GM23338 (cell line): Measurements from ENCODE around the gene DVL1. TPM values are rescaled to one million over a fixed set of nuclear protein-coding genes. Genes with fewer than 3 reads are reported as not detected.

Experiments used
- ATAC-seq: fragments of 200-7000 bp; cut with Tn5 transposase; 3 replicates; pipeline ENCODE4 v1.9.1; 2020
- DNase-seq: peaks from one replicate; pipeline ENCODE4 v3.0.0-alpha.2; 2015; ENCODE audit warnings: low spot score
- H2AFZ ChIP-seq: fragments of 200-600 bp; sonication (generic); 2 replicates; pipeline ENCODE4 v1.8.0; 2016; ENCODE audit warnings: antibody characterized with exemption, mild to moderate bottlenecking, moderate library complexity
- H3F3A ChIP-seq: fragments of 200-600 bp; sonication (generic); replicated peaks from 2 replicates; pipeline ENCODE4 v1.8.0; 2017; ENCODE audit warnings: antibody characterized with exemption, mixed run types, low read depth
- H3K27ac ChIP-seq: fragments of 200-600 bp; sonication (generic); 2 replicates; pipeline ENCODE4 v1.6.1; 2016; ENCODE audit warnings: low read depth
- H3K27me3 ChIP-seq: fragments of 200-600 bp; sonication (generic); 2 replicates; pipeline ENCODE4 v1.8.0; 2016; ENCODE audit warnings: mild to moderate bottlenecking, mixed run types, moderate library complexity; ENCODE audit not compliant: insufficient read depth
- H3K36me3 ChIP-seq: fragments of 200-600 bp; sonication (generic); 2 replicates; pipeline ENCODE4 v1.8.0; 2016; ENCODE audit warnings: mild to moderate bottlenecking; ENCODE audit not compliant: insufficient read depth
- H3K4me1 ChIP-seq: fragments of 200-600 bp; sonication (generic); 2 replicates; pipeline ENCODE4 v1.8.0; 2016; ENCODE audit warnings: mild to moderate bottlenecking, moderate library complexity; ENCODE audit not compliant: insufficient read depth
- H3K4me2 ChIP-seq: fragments of 200-600 bp; sonication (generic); 2 replicates; pipeline ENCODE4 v1.7.1; 2017; ENCODE audit warnings: mixed run types
- H3K4me3 ChIP-seq: fragments of 200-600 bp; sonication (generic); 2 replicates; pipeline ENCODE4 v1.6.1; 2016; ENCODE audit warnings: mixed run types
- H3K79me2 ChIP-seq: fragments of 200-600 bp; sonication (generic); replicated peaks from 2 replicates; pipeline ENCODE4 v1.8.0; 2017; ENCODE audit warnings: mild to moderate bottlenecking; ENCODE audit not compliant: insufficient read depth
- H3K9me2 ChIP-seq: fragments of 200-600 bp; sonication (generic); 2 replicates; pipeline ENCODE4 v1.8.0; 2017; ENCODE audit not compliant: insufficient read depth
- H4K20me1 ChIP-seq: fragments of 200-600 bp; sonication (generic); replicated peaks from 2 replicates; pipeline ENCODE4 v1.8.0; 2017; ENCODE audit warnings: mild to moderate bottlenecking; ENCODE audit not compliant: insufficient read depth
- H3K27ac Mint-ChIP-seq: 2 replicates; pipeline ENCODE4 v1.8.0; 2020; ENCODE audit warnings: inconsistent platforms, mild to moderate bottlenecking, moderate library complexity, mixed read lengths
- H3K27me3 Mint-ChIP-seq: 3 replicates; pipeline ENCODE4 v1.8.0; 2022; ENCODE audit warnings: low read depth, mild to moderate bottlenecking, moderate library complexity, mixed read lengths, inconsistent platforms; ENCODE audit not compliant: insufficient read depth, poor library complexity
- H3K36me3 Mint-ChIP-seq: 3 replicates; pipeline ENCODE4 v1.8.0; 2021; ENCODE audit warnings: low read depth, mild to moderate bottlenecking, inconsistent platforms, moderate library complexity, mixed read lengths
- H3K4me1 Mint-ChIP-seq: 3 replicates; pipeline ENCODE4 v1.8.0; 2020; ENCODE audit warnings: mild to moderate bottlenecking, inconsistent platforms, mixed read lengths
- H3K4me3 Mint-ChIP-seq: 3 replicates; pipeline ENCODE4 v1.8.0; 2021; ENCODE audit warnings: moderate library complexity, mild to moderate bottlenecking, inconsistent platforms, mixed read lengths
- H3K9me3 Mint-ChIP-seq: 3 replicates; pipeline ENCODE4 v1.8.0; 2020; ENCODE audit warnings: moderate library complexity, mild to moderate bottlenecking, inconsistent platforms, mixed read lengths
- CREB1 ChIP-seq: fragments of 250-450 bp; sonication (Bioruptor Pico); IDR thresholded peaks from 2 replicates; pipeline ENCODE4 v1.5.0; 2020; ENCODE audit warnings: low read depth, mild to moderate bottlenecking, moderate library complexity
- EZH2 ChIP-seq: fragments of 200-600 bp; sonication (generic); IDR thresholded peaks from one replicate; pipeline ENCODE4 v1.8.0; 2017; ENCODE audit warnings: antibody characterized with exemption, mild to moderate bottlenecking, low read depth; ENCODE audit not compliant: unreplicated experiment
- EZH2phosphoT487 ChIP-seq: fragments of 200-600 bp; sonication (generic); IDR thresholded peaks from one replicate; pipeline ENCODE4 v1.8.1; 2018; ENCODE audit warnings: antibody characterized with exemption; ENCODE audit not compliant: unreplicated experiment
- JUNB ChIP-seq: IDR thresholded peaks from one replicate; pipeline ENCODE4 v1.6.1; 2016; ENCODE audit warnings: antibody characterized with exemption; ENCODE audit not compliant: unreplicated experiment
- NANOG ChIP-seq: IDR thresholded peaks from 2 replicates; pipeline ENCODE4 v1.6.1; 2016; ENCODE audit warnings: antibody characterized with exemption, borderline replicate concordance
- POLR2AphosphoS5 ChIP-seq: IDR thresholded peaks from 2 replicates; pipeline ENCODE4 v1.6.1; 2016; ENCODE audit warnings: antibody characterized with exemption, low read depth
- STAT1 ChIP-seq: IDR thresholded peaks from one replicate; pipeline ENCODE4 v1.6.1; 2016; ENCODE audit warnings: antibody characterized with exemption; ENCODE audit not compliant: unreplicated experiment
- ZNF114 ChIP-seq: fragments of 250-450 bp; sonication (Bioruptor Pico); IDR thresholded peaks from 2 replicates; pipeline ENCODE4 v1.5.0; 2020; ENCODE audit warnings: mild to moderate bottlenecking, moderate library complexity
- ZNF331 ChIP-seq: fragments of 250-450 bp; sonication (Bioruptor Pico); IDR thresholded peaks from 2 replicates; pipeline ENCODE4 v1.5.0; 2020; ENCODE audit warnings: low read depth, mild to moderate bottlenecking, moderate library complexity
- polyA plus RNA-seq: library from polyadenylated mRNA; unstranded; fragments of >200 nt; fragmentation: Nextera tagmentation; extraction: Ambion mirVana; gene quantifications from 2 replicates; pipeline ENCODE4 v1.2.1, GENCODE V29; 2016
- total RNA-seq: library from RNA; depleted of rRNA; stranded (reverse); fragments of >200 nt; shearing (Covaris generic); gene quantifications from 2 replicates; pipeline ENCODE4 v1.2.3, GENCODE V29; 2014
- TF ChIP-seq, protein P1 (sequence below): fragments of 250-450 bp; sonication (Bioruptor Pico); IDR thresholded peaks from 2 replicates; pipeline ENCODE4 v1.5.0; 2020; ENCODE audit warnings: mild to moderate bottlenecking, moderate library complexity
- TF ChIP-seq, protein P2 (sequence below), 2 experiments: fragments of 200-600 bp in 1 of 2; sonication (generic) in 1 of 2; conservative IDR thresholded peaks; 2 replicates each; pipeline versions ENCODE4 v1.5.1 to v1.6.1; 2016 to 2017; ENCODE audit warnings: antibody characterized with exemption in 2 of 2, low read depth in 2 of 2, mild to moderate bottlenecking in 2 of 2, moderate library complexity in 1 of 2
- TF ChIP-seq, protein P3 (sequence below): IDR thresholded peaks from one replicate; pipeline ENCODE4 v1.6.1; 2018; ENCODE audit warnings: antibody characterized with exemption; ENCODE audit not compliant: unreplicated experiment
- TF ChIP-seq, protein P4 (sequence below): IDR thresholded peaks from 2 replicates; pipeline ENCODE4 v1.6.1; 2016; ENCODE audit warnings: antibody characterized with exemption

DVL1 gene
- total and polyA plus RNA-seq, 2 experiments from 2014 or later: 13.5 to 69.7 TPM

DNA sequence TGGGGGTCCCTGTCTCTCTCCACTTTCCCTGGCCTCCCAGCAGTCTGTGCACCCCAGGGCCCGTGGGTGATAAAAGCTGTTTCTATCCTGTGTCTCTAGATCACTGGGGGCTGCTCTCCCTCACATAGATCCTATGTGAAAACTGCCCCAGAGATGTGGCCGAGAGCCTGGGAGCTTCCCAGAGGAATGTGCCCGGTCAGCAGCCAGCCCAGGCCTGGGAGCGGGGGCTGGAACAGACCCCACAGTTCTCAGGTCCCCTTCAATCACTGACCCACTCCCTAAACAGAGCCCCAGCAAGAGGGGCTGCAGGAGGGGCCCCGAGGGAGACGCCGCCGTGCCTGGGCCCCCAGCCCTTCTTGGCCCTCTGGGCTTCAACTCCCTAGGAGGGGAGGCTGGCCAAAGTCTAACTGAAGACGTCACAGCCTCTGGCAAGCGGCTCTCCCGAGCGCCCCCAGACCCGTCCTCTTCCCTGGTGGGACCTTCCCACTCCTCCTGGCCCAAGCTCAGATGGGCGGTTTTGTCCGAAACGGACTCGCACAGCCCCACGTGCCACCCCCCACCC lies 8.7 kb upstream of the DVL1 start:
- Histone ChIP-seq H3K9me2 (no peaks in the 10 kb centered on the region), H2AFZ (no peak overlapping the region; the same call in 1 of the 2 replicates), H3K27ac (no peak overlapping the region), H3K4me2 (peak overlapping the region; percentile 69; the same call in 1 of the 2 replicates), H3K4me1 (peaks cover 29% of the 10 kb centered on the region), H3K79me2 (no peaks in the 10 kb centered on the region), H3F3A (peaks cover 25% of the 10 kb centered on the region; the same call in 1 of the 2 replicates), H3K27me3 (peaks cover 26% of the 10 kb centered on the region), H3K36me3 (no peaks in the 10 kb centered on the region), H3K4me3 (peak overlapping the region; percentile 35; the same call in 1 of the 2 replicates), H4K20me1 (no peaks in the 10 kb centered on the region)
- Mint-ChIP-seq H3K36me3 (no peaks in the 10 kb centered on the region), H3K4me3 (peak overlapping the region; percentile 45; the same call in 1 of the 3 replicates), H3K27me3 (peaks cover 32% of the 10 kb centered on the region), H3K4me1 (peaks cover 33% of the 10 kb centered on the region), H3K9me3 (no peaks in the 10 kb centered on the region; the same call in 2 of the 3 replicates), H3K27ac (peak overlapping the region; percentile 52; the same call in 1 of the 2 replicates)
- ATAC-seq (peak; percentile 0), DNase-seq (no peak)
- TF ChIP-seq EZH2phosphoT487: no peak
- TF ChIP-seq, protein P1, sequence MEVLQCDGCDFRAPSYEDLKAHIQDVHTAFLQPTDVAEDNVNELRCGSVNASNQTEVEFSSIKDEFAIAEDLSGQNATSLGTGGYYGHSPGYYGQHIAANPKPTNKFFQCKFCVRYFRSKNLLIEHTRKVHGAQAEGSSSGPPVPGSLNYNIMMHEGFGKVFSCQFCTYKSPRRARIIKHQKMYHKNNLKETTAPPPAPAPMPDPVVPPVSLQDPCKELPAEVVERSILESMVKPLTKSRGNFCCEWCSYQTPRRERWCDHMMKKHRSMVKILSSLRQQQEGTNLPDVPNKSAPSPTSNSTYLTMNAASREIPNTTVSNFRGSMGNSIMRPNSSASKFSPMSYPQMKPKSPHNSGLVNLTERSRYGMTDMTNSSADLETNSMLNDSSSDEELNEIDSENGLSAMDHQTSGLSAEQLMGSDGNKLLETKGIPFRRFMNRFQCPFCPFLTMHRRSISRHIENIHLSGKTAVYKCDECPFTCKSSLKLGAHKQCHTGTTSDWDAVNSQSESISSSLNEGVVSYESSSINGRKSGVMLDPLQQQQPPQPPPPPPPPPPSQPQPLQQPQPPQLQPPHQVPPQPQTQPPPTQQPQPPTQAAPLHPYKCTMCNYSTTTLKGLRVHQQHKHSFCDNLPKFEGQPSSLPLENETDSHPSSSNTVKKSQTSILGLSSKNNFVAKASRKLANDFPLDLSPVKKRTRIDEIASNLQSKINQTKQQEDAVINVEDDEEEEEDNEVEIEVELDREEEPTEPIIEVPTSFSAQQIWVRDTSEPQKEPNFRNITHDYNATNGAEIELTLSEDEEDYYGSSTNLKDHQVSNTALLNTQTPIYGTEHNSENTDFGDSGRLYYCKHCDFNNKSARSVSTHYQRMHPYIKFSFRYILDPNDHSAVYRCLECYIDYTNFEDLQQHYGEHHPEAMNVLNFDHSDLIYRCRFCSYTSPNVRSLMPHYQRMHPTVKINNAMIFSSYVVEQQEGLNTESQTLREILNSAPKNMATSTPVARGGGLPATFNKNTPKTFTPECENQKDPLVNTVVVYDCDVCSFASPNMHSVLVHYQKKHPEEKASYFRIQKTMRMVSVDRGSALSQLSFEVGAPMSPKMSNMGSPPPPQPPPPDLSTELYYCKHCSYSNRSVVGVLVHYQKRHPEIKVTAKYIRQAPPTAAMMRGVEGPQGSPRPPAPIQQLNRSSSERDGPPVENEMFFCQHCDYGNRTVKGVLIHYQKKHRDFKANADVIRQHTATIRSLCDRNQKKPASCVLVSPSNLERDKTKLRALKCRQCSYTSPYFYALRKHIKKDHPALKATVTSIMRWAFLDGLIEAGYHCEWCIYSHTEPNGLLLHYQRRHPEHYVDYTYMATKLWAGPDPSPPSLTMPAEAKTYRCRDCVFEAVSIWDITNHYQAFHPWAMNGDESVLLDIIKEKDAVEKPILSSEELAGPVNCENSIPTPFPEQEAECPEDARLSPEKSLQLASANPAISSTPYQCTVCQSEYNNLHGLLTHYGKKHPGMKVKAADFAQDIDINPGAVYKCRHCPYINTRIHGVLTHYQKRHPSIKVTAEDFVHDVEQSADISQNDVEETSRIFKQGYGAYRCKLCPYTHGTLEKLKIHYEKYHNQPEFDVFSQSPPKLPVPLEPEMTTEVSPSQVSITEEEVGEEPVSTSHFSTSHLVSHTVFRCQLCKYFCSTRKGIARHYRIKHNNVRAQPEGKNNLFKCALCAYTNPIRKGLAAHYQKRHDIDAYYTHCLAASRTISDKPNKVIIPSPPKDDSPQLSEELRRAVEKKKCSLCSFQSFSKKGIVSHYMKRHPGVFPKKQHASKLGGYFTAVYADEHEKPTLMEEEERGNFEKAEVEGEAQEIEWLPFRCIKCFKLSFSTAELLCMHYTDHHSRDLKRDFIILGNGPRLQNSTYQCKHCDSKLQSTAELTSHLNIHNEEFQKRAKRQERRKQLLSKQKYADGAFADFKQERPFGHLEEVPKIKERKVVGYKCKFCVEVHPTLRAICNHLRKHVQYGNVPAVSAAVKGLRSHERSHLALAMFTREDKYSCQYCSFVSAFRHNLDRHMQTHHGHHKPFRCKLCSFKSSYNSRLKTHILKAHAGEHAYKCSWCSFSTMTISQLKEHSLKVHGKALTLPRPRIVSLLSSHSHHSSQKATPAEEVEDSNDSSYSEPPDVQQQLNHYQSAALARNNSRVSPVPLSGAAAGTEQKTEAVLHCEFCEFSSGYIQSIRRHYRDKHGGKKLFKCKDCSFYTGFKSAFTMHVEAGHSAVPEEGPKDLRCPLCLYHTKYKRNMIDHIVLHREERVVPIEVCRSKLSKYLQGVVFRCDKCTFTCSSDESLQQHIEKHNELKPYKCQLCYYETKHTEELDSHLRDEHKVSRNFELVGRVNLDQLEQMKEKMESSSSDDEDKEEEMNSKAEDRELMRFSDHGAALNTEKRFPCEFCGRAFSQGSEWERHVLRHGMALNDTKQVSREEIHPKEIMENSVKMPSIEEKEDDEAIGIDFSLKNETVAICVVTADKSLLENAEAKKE (CRISPR knock-in tag): no peak
- no peak for TF ChIP-seq STAT1
- no peak for TF ChIP-seq CREB1 (CRISPR knock-in tag)
- TF ChIP-seq EZH2: no peak
- TF ChIP-seq, protein P2, sequence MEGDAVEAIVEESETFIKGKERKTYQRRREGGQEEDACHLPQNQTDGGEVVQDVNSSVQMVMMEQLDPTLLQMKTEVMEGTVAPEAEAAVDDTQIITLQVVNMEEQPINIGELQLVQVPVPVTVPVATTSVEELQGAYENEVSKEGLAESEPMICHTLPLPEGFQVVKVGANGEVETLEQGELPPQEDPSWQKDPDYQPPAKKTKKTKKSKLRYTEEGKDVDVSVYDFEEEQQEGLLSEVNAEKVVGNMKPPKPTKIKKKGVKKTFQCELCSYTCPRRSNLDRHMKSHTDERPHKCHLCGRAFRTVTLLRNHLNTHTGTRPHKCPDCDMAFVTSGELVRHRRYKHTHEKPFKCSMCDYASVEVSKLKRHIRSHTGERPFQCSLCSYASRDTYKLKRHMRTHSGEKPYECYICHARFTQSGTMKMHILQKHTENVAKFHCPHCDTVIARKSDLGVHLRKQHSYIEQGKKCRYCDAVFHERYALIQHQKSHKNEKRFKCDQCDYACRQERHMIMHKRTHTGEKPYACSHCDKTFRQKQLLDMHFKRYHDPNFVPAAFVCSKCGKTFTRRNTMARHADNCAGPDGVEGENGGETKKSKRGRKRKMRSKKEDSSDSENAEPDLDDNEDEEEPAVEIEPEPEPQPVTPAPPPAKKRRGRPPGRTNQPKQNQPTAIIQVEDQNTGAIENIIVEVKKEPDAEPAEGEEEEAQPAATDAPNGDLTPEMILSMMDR (conservative IDR thresholded peaks at IDR 0.05; ENCODE audit: low read depth in 2 of 2): no peak
- no peak for TF ChIP-seq ZNF331
- TF ChIP-seq NANOG: no peak
- TF ChIP-seq, protein P3, sequence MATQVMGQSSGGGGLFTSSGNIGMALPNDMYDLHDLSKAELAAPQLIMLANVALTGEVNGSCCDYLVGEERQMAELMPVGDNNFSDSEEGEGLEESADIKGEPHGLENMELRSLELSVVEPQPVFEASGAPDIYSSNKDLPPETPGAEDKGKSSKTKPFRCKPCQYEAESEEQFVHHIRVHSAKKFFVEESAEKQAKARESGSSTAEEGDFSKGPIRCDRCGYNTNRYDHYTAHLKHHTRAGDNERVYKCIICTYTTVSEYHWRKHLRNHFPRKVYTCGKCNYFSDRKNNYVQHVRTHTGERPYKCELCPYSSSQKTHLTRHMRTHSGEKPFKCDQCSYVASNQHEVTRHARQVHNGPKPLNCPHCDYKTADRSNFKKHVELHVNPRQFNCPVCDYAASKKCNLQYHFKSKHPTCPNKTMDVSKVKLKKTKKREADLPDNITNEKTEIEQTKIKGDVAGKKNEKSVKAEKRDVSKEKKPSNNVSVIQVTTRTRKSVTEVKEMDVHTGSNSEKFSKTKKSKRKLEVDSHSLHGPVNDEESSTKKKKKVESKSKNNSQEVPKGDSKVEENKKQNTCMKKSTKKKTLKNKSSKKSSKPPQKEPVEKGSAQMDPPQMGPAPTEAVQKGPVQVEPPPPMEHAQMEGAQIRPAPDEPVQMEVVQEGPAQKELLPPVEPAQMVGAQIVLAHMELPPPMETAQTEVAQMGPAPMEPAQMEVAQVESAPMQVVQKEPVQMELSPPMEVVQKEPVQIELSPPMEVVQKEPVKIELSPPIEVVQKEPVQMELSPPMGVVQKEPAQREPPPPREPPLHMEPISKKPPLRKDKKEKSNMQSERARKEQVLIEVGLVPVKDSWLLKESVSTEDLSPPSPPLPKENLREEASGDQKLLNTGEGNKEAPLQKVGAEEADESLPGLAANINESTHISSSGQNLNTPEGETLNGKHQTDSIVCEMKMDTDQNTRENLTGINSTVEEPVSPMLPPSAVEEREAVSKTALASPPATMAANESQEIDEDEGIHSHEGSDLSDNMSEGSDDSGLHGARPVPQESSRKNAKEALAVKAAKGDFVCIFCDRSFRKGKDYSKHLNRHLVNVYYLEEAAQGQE: no peak
- TF ChIP-seq JUNB: no peak
- no peak for TF ChIP-seq POLR2AphosphoS5
- TF ChIP-seq, protein P4, sequence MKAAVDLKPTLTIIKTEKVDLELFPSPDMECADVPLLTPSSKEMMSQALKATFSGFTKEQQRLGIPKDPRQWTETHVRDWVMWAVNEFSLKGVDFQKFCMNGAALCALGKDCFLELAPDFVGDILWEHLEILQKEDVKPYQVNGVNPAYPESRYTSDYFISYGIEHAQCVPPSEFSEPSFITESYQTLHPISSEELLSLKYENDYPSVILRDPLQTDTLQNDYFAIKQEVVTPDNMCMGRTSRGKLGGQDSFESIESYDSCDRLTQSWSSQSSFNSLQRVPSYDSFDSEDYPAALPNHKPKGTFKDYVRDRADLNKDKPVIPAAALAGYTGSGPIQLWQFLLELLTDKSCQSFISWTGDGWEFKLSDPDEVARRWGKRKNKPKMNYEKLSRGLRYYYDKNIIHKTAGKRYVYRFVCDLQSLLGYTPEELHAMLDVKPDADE: no peak
- TF ChIP-seq ZNF114 (CRISPR knock-in tag): no peak
